C4-2B (cell line): ENCODE data around the gene TAS2R5.

Experiments used
- ZFX ChIP-seq: fragments of 450-650 bp; IDR thresholded peaks from 2 replicates; pipeline ENCODE4 v1.6.1; 2017
- TF ChIP-seq, protein P1 (sequence below): fragments of 450-650 bp; conservative IDR thresholded peaks from 2 replicates; pipeline ENCODE4 v1.5.1; 2017; ENCODE audit warnings: mild to moderate bottlenecking

DNA sequence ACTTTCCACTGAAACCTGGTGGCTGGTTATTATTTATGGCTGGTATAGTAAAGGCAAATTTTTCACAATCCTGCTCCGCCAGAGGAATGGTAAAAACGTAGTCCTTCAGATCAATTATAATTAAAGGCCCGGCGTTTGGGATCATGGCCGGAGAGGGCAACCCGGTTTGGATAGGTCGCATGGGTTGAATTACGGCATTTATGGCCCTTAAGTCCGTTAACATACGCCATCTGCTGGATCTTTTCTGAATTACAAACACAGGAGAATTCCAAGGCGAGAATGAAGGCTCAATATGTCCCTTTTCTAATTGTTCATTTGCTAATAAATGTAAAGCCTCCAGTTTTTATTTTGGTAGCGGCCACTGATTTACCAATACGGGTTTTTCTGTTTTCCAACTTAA is 37.4 kb upstream of the TAS2R5 start:
- TF ChIP-seq, protein P1, sequence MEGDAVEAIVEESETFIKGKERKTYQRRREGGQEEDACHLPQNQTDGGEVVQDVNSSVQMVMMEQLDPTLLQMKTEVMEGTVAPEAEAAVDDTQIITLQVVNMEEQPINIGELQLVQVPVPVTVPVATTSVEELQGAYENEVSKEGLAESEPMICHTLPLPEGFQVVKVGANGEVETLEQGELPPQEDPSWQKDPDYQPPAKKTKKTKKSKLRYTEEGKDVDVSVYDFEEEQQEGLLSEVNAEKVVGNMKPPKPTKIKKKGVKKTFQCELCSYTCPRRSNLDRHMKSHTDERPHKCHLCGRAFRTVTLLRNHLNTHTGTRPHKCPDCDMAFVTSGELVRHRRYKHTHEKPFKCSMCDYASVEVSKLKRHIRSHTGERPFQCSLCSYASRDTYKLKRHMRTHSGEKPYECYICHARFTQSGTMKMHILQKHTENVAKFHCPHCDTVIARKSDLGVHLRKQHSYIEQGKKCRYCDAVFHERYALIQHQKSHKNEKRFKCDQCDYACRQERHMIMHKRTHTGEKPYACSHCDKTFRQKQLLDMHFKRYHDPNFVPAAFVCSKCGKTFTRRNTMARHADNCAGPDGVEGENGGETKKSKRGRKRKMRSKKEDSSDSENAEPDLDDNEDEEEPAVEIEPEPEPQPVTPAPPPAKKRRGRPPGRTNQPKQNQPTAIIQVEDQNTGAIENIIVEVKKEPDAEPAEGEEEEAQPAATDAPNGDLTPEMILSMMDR: peak; percentile 59
- TF ChIP-seq ZFX: no peak
